ENCODE measurements around the gene ARL6IP5. TPM values are rescaled to one million over a fixed set of nuclear protein-coding genes. Genes with fewer than 3 reads are reported as not detected.

The ARL6IP5 gene
- total and polyA plus RNA-seq, 2 of the 13 experiments (the other 11 are each of a cell fraction or from before 2014, with no cell fraction given) = 23.7 to 29.6 TPM

DNA sequence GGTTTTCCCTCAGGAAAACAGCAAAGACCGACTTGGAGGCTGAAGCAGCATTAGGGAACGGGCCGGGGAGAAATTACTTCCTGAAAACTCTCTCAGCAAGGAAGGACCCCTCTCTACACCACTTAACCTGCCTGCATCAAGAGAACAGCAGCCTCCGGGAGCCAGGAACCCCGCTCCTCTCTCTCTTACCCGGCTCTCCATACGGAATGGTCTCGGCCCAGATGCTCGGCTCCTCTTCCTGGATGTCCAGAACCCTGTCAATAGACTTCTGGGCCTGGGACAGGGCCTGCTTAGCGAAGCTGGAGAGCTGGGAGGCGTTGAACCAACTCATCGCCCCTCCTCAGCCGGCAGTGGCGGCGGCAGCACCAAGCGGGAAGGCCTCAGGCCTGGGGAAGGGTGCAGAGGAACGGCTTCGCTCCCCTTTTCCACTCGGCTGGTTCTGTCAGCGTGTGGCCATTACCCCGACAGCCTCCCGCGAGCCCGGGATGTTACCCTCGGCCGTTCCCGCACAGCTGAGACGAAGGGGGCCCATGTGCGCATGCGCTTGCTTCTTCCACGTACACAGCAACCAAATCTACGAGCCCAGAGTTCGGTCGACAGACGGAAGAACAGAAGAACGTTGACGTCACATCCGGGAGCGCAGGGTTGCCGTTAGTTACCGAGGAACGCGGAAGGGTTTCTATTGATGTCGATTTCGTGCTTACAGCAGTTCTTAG is 32.8 kb upstream of the ARL6IP5 start, which contains the start of gene TMF1 (continued):
- TF ChIP-seq ZNF616 (CRISPR knock-in tag; IDR thresholded peaks at IDR 0.05; ENCODE audit: low read depth) (0 out of 2 replicates have a peak, but pooled peaks have one; percentile 64), ATF7-NPFF (CRISPR knock-in tag; IDR thresholded peaks at IDR 0.05; ENCODE audit: low read depth) (no peak), GPN1 (CRISPR knock-in tag; IDR thresholded peaks at IDR 0.05; ENCODE audit: borderline replicate concordance) (no peak), NR3C1 (CRISPR knock-in tag; IDR thresholded peaks at IDR 0.05) (no peak), FOSL1 (CRISPR knock-in tag; IDR thresholded peaks at IDR 0.05; ENCODE audit: borderline replicate concordance) (no peak), ZNF678 (CRISPR knock-in tag; IDR thresholded peaks at IDR 0.05) (no peak; the same call in 1 of the 2 replicates), ZNF230 (CRISPR knock-in tag; IDR thresholded peaks at IDR 0.05) (peak; percentile 54; the same call in 1 of the 2 replicates), PRMT3 (CRISPR knock-in tag; IDR thresholded peaks at IDR 0.05; ENCODE audit: borderline replicate concordance, low read depth) (no peak), NCOA1 (CRISPR knock-in tag; IDR thresholded peaks at IDR 0.05) (no peak), ATF7 (IDR thresholded peaks at IDR 0.05) (peak; percentile 73), ATF7 (CRISPR knock-in tag; IDR thresholded peaks at IDR 0.05) (0 out of 2 replicates have a peak, but pooled peaks have one; percentile 19), ZBTB21 (CRISPR knock-in tag; IDR thresholded peaks at IDR 0.05) (peak; percentile 89), HHEX (CRISPR knock-in tag; IDR thresholded peaks at IDR 0.05) (no peak), SIX1 (CRISPR knock-in tag; IDR thresholded peaks at IDR 0.05; ENCODE audit: borderline replicate concordance) (no peak; the same call in 1 of the 2 replicates), HNRNPH1 (optimal IDR thresholded peaks at IDR 0.05; ENCODE audit: low read depth, low read length) (no peak)
- TF ChIP-seq, protein P1, sequence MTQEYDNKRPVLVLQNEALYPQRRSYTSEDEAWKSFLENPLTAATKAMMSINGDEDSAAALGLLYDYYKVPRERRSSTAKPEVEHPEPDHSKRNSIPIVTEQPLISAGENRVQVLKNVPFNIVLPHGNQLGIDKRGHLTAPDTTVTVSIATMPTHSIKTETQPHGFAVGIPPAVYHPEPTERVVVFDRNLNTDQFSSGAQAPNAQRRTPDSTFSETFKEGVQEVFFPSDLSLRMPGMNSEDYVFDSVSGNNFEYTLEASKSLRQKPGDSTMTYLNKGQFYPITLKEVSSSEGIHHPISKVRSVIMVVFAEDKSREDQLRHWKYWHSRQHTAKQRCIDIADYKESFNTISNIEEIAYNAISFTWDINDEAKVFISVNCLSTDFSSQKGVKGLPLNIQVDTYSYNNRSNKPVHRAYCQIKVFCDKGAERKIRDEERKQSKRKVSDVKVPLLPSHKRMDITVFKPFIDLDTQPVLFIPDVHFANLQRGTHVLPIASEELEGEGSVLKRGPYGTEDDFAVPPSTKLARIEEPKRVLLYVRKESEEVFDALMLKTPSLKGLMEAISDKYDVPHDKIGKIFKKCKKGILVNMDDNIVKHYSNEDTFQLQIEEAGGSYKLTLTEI (CRISPR knock-in tag; conservative IDR thresholded peaks at IDR 0.05) = no peak
- TF ChIP-seq, protein P2, sequence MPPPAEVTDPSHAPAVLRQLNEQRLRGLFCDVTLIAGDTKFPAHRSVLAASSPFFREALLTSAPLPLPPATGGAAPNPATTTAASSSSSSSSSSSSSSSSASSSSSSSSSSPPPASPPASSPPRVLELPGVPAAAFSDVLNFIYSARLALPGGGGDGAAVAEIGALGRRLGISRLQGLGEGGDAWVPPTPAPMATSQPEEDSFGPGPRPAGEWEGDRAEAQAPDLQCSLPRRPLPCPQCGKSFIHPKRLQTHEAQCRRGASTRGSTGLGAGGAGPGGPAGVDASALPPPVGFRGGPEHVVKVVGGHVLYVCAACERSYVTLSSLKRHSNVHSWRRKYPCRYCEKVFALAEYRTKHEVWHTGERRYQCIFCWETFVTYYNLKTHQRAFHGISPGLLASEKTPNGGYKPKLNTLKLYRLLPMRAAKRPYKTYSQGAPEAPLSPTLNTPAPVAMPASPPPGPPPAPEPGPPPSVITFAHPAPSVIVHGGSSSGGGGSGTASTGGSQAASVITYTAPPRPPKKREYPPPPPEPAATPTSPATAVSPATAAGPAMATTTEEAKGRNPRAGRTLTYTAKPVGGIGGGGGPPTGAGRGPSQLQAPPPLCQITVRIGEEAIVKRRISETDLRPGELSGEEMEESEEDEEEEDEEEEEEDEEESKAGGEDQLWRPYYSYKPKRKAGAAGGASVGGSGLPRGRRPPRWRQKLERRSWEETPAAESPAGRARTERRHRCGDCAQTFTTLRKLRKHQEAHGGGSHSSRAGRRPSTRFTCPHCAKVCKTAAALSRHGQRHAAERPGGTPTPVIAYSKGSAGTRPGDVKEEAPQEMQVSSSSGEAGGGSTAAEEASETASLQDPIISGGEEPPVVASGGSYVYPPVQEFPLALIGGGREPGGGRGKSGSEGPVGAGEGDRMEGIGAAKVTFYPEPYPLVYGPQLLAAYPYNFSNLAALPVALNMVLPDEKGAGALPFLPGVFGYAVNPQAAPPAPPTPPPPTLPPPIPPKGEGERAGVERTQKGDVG (CRISPR knock-in tag; IDR thresholded peaks at IDR 0.05; ENCODE audit: borderline replicate concordance) = no peak; the same call in 1 of the 2 replicates
- TF ChIP-seq, protein P3, sequence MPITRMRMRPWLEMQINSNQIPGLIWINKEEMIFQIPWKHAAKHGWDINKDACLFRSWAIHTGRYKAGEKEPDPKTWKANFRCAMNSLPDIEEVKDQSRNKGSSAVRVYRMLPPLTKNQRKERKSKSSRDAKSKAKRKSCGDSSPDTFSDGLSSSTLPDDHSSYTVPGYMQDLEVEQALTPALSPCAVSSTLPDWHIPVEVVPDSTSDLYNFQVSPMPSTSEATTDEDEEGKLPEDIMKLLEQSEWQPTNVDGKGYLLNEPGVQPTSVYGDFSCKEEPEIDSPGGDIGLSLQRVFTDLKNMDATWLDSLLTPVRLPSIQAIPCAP (CRISPR knock-in tag; IDR thresholded peaks at IDR 0.05; ENCODE audit: low read depth) = no peak
- TF ChIP-seq, protein P4, sequence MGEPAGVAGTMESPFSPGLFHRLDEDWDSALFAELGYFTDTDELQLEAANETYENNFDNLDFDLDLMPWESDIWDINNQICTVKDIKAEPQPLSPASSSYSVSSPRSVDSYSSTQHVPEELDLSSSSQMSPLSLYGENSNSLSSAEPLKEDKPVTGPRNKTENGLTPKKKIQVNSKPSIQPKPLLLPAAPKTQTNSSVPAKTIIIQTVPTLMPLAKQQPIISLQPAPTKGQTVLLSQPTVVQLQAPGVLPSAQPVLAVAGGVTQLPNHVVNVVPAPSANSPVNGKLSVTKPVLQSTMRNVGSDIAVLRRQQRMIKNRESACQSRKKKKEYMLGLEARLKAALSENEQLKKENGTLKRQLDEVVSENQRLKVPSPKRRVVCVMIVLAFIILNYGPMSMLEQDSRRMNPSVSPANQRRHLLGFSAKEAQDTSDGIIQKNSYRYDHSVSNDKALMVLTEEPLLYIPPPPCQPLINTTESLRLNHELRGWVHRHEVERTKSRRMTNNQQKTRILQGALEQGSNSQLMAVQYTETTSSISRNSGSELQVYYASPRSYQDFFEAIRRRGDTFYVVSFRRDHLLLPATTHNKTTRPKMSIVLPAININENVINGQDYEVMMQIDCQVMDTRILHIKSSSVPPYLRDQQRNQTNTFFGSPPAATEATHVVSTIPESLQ (CRISPR knock-in tag; conservative IDR thresholded peaks at IDR 0.05) = no peak

Measured in HepG2 (cell line).